ENCODE data around the gene FMNL2.
"Not testable (repeated sequence)": the region's sequence is repeated elsewhere in the genome, so short reads cannot be mapped to it uniquely, and the experiment has no call there.

Gene FMNL2

DNA sequence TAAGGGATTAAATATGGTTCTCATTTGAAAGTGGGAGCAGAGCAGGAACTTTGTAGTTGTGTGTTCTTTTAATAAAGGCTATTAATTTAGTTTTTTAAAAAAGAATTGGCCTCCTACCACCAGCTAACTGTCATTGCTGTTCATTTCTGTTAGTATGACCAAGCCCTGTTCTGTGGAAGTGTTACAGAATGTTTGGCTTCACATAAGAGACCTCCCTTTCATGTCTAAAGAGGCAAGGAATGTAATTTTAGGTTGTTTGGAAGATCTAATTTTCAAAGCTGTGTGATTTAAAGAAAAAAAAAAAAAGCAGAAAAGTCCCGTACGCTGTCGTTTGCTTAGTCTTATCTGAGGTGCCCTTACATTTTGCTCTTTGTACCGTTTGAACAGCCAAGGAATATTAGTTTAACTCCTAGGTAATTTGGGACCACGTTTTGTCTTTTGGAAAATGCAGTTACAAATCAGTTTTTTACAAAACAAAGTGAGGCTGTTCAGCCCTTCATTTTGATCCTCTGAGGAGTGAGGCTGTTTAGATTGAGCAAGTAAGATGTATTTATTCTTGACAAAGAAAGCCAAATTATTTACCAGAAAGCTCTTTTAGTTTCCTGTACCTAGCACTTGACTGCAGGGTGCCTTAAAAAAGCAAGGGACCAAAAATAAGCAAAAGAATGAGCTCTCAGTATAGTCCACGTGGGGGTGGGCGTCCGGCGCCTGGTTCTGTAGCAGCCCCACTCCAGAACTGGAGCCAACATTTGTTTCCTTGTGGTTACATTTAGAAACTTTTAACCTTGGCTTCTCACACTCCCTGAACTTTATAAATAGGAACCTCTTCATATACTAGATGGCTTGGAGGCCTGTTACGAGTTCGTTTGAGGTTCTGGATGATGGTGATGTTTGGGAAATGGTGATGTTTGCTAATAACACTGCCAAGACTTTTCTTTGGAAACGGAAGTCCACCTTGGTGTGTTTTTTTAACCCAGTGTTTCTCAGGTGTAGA lies 136.2 kb downstream of the FMNL2 start:
- ATAC-seq (no peak), DNase-seq (no peak)

DNA sequence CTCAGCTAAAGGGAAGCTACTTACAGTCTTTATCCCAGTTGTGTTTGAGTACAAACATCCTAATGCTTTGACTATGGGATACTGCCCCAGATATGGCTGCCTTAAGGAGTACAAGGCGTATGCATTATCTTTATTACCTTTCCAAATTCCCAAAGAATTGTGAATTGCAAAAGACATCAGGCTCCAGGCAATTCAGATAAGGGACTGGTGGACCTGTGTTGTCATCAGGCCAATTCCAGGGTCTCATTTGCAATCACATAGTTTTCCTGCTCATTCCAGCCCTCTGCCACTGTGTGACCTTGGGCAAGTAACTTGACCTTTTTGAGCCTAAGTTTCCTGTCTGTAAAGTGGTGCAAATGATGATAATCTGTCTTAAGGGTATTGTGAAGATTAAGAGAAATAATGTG lies 137.5 kb downstream of the FMNL2 start:
- ATAC-seq (no peak), DNase-seq (no peak)

DNA sequence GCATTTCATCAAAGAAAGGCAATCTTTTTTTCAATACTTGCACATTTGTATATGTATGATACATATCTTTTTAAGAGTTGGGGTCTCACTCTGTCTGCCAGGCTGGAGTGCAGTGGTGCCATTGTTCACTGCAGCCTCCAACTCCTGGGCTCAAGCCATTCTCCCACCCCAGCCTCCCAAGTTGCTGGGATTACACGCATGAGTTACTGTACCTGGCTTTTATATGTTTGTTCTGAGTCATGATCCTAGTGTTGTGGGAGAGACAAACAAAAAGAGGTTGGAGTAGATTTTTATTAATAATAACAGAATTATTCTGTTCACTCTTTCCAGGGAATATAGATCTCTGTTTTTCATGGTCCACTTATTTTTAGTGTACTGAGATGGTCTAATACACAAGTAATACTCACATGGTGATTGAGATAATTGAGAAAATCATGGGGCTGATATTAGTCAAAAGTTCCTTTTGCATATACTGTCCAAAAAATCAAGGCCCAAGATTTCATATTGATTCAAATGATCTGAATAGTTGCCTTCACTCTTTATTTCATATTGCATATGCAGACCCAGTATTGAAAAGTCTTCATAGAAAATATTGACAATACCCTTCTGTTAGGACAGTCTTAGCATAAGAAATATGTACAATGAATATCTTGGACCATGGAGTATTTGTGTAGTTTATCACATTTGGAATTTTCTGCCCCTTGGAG lies 138.3 kb downstream of the FMNL2 start:
- no peak for DNase-seq

DNA sequence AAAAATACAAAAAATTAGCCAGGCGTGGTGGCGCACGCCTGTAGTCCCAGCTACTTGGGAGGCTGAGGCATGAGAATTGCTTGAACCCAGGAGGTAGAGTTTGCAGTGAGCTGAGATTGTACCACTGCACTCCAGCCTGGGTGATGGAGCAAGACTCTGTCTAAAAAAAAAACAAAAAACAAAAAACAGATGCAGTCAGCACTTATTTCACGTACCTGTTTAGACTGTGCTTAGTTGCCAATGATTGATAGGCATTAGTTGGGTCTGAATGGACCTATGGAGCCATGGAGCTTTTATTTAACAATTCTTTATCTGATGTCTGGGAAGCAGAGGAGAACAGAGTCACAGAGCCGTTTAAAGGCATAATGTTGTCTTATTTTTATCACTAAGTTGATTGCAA lies 139.5 kb downstream of the FMNL2 start:
- DNase-seq, ATAC-seq: not testable (repeated sequence)

More for the DNA sequence above, 138.3 kb downstream of the FMNL2 start:
- ATAC-seq = no peak

DNA sequence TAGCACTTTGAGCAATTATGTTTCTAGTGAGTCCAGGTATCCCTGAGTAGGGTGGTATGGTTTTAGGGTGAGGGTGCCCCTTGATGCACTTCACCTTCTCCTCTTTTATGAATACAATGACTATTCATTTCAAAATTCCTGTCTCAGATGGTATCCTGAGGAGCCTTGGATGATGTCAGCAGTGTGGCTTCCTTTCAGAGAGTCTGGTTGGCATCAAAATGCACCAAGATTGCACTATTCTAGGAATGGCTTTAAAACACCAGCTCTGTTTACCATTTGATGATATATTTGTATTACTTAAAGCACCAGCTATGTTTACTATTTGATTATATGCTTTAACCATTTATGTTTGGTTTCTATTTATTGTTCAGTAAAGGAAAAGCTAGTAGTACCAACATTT lies 141.0 kb downstream of the FMNL2 start:
- ATAC-seq (no peak), DNase-seq (no peak)

DNA sequence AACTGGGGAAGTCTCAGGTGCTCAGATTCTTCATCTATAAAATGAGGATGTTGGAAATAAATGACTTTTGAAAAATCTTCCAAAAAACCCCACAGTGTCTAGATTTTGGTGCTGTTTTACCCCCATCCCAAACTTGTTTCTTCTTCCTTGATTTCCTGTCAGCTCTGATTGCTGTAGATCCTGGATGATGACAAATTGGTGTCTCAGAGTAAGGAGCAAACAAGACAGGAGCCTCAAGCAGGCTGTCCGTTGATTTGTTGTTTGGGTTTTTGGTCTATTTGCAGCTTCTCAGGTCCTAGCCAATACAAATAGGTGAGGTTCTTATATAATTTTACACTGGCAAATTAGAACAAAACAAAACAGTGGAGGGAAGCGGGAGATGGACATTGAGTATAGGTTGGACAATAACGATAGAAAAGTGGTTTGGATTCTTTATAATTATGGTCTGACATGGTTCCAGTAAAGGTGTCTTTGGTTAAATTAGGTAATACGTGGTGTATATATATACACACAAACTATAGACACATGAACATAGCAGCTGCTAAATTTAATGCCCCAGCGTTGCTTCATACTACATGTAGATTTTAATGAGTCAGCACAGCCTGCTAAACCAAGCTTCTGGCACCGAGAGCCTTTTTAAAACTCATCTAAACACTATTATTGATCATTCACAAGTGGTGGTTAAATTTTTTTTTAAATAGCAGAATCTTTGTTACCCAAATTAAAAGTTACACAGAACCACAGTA lies 142.5 kb downstream of the FMNL2 start:
- ATAC-seq (no peak), DNase-seq (no peak)

DNA sequence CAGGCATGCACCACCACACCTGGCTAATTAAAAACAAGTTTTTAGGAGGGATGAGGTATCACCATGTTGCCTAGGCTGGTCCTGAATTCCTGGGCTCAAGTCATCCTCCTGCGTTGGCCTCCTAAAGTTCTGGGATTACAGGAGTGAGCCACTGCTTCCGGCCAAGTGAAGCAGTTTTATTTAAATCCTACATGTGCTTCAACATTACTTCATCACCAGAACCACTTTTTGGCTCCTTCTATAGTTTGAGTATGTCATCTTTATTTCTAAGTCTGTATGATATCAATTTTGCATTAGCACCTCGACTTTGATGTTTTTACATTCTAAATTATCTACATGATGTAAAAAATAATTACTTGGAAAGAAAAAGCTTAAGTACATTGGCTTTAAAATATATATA lies 144.3 kb downstream of the FMNL2 start:
- no peak for ATAC-seq

DNA sequence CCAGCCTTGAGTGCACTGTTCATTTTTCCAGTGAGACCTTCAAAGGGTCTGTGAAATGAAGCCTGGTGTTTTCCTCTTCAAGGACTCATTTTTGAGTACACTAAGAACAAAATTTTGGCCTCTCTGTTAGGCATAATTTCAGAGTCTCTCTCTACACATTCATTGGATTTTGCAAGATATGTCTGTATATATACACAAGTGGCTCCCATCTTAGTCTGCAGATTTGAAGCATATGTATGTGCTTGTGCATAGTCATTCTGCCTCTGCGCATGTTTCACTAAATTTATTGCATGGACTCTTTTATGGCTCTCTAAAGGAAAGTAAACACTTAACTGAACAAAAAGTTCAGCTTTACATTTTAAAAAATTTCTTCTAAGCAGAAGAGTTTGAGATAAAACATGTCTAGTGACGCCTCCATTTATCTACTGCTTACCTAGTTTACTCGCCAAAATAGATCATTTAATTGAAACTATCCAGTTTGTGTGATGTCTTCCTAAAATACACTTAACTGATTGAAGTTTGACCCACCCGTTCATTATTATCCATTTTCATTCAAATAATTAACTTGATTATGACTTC lies 145.9 kb downstream of the FMNL2 start:
- no peak for ATAC-seq
- DNase-seq = no peak

More for the DNA sequence above, 144.3 kb downstream of the FMNL2 start:
- DNase-seq = no peak

DNA sequence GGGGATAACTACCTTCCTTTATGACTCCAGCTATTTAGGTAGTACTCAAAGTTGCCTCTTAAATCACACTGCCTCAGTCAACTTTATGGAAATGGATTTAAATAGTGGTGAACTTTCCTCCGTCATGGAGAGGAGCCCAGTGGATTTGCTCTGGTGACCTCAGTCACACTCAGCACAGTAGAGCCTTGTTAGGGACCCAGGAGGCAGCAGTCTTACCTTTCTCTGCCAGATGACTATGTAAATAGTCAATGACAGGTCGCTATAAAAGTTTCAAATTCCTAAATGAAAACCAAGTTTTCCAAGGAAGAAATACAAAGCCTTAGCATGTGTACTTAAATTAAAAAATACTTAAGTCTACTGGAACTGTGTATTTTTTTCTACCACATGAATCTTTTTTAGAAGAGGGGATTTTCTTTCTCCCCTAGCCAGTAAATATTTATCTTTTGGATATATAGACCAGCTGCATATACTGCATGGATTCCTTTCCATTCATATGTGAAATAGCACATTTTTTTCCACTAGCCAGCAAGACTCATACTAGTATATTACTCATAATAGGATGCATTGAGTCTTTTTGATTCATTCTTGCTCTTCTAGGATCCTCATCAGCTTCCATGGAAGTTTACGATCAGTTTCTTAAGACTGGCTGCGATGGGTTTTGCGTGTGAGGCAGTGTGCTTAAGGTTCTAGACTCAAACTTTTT lies 147.1 kb downstream of the FMNL2 start:
- DNase-seq (no peak), ATAC-seq (no peak)

DNA sequence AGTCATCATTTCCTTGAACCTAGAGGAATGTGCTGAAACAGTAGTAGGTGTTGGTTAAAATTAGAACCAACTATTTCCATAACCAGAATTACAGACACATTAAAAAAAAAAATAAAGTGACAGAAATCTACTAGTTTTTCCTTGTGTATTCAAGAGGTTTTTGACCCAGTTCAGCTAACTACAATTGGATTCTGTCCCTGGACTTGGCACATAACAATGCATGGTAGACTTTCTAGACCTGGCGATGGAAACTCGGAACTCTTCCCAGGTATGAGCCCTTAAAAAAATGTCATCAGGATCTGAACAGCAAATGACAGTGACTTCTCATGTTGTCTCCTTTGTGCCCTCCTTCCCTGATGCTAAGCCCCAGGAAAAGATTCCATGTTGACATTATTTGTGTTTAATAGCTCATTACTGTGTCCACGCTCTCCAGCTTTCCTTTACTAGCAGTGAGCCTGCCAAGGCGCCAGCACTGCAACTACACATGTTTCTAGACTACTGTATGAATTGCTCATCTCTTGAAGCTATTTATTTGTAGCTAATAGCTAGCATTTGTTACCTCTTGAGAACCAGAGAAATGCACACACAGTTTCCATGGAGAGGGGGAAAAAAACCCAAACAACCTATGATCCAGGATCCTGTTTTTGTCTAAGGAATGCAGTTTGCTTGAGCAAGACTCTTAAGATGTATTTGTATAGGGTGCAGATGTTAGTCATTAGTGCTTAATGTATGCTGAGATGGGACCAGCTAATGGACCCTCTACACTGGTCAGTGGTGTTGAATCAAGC lies 148.5 kb downstream of the FMNL2 start:
- DNase-seq = no peak
- ATAC-seq = no peak

DNA sequence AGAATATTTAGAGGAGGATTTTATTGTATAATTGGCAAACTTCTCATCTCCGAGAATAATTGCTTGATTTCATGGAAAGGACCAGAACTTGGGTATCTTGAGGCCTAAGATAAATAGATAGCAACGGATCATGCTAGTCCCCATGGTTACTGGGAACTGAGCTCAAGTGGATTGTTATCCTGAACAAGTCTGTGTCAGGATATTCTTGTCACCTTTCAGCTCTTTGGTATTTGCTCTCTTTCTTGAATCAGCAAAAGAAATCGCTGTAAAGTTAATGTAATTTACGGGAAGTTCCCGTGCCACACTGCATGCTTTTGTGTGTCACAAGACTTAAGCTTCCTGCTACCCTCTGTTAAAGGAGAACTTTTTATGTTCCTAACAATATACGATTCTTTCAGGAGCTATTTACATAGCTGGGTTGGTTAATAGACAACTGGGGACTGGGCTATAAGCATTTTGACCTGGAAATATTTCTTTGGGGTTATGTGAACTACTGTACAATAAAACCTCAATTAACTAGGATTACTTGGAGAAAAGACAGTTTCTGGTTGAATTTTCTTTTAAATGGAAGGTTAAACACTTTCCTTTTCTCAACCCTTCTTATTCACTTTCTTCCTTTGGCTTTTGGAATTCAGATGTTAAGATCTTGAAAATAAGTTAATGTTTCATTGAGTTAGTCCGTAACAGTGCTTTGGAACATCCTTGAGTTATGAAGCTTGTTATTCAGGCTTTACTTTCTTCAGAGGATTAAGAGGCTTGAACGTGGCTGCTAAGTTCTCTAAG lies 151.2 kb downstream of the FMNL2 start:
- no peak for DNase-seq
- no peak for ATAC-seq

DNA sequence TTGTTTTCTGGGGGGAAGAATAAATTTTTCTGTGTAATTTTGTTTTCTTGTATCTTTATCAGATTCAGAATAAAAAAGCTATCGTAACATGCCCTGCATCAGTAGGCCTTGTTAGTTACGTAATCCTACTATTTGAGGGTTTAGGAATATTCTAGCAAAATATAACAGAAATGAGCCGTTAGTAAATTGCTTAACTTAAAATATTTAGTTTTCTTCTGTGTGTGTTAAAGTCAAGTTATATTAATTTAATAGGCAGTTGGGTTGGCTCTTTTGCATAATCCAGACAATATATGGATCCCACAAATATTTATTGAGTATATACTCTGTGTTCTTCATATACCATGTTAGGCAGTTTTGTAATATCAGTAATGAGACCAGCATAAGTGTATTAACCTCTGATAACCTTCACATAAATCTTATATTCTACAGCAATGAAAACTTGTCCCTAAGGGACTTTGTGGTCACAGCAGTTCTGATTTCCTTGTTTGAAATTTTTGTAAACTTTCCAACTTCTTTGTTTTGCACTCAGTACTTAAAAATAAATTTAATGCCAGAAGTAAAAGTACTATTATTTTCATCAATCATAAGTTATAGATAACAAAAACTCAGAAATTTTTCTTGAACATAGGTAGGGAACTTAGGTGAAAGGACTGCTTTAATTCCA lies 151.9 kb downstream of the FMNL2 start:
- ATAC-seq (no peak), DNase-seq (no peak)

DNA sequence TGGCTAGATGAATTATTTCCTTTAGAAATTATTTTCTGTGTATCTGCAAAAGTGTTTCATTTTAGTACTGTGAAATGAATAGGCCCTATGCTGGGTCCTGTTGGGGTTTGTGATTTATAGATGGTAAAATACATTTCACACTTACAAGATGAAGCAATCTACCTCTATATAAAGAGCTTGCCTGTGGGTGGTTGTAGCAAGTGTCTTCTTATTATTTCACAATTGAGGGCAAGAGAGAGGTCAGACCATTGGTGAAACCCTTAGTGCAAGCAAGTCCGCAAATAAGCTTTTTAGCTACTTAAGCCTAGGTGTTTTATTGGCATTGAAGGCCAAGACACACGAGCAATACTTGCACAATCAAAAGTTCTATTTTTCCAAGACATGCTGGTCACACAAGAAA lies 153.1 kb downstream of the FMNL2 start:
- no peak for DNase-seq
- ATAC-seq = no peak

DNA sequence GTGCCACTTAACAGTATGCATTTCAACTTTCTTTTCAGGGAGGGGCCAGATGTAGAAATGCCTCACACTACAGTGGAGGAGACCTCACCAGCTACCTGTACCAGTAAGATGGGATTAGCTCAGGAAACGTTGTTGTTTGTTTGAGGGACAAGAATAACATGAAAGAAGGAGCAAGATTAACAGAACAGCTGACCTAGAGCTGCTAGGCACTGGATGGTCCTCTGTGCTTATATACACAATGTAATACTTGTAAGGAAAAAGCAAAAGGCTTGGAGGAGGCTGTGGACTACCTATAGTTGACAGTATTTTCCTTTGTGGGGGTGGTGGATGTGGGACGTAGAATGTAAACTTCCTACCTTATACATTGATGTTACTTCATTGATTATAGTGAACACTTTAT lies 154.4 kb downstream of the FMNL2 start:
- ATAC-seq (no peak), DNase-seq (no peak)

DNA sequence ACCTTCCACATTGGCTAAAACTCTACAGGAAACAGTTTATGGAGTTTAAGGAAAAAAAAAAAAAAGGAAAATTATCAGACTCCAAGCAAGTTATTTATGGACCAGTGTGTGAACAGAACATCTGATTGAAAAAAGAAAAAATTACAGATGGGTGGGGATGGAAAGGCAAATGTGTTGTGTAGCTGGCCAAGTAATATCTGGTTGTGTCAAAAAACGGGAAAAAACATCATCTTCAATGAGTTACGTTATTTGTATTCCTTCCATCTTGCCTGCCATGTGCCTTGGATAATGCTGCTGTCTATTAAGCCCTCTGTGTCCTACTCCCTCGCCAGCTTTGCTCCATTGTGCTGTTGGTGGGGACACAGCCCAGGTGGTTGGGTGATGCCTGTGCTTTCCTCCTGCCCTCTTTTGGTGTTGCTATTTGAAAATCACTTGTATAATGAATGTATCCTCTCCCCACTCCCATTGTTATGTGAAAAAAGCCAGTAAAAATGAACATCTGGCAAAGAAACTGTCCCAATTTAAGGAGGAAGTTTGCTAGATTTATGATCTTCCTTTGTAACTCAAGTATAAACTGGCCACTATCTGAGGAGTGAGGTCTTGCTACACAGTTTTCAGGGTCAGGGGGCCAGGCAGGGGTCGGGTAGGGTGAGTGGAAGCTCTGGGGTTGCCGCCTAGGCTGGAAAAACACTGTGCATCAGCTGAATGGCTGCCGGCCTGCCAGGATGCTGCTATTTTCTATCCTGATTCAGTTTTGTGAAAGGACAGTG lies 155.9 kb downstream of the FMNL2 start:
- ATAC-seq (no peak), DNase-seq (no peak)

DNA sequence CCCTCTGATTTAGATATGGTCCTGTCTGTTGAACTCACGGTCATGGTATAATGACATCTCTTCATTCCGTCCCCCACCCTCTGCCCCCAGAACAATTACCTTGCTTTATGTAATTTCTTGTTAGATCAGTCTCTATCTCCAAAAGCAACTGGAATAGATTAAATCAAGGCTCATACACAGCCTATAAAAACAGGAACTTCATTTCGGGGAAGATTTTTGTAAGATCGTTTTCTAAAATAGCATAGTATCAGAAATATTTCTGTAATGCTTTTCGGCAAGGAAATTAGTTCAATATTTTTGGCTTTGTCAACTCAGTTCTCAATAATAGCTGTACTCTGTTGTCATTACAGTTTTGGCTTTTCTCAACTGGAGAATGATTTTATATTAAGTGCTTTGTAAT lies 157.2 kb downstream of the FMNL2 start:
- ATAC-seq (no peak), DNase-seq (no peak)

DNA sequence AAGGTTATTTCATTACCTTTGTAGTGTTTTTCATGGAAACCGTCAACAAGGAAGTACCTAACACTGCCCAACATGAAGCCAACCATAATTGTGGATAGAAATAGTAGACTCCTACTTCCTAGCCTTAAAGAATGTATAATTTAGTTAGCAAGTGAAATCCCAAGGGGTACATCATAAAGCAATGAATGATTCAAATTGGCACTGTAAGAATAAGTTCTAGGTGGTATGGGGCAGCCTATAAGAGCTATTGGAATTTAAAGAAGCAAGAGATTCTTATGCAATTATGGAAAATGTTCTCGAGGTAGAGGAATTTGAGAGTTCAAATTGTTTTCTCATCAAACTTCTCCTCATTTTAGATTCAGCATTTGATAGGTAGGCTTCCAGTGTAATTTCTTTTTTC lies 157.9 kb downstream of the FMNL2 start:
- ATAC-seq = no peak
- no peak for DNase-seq

DNA sequence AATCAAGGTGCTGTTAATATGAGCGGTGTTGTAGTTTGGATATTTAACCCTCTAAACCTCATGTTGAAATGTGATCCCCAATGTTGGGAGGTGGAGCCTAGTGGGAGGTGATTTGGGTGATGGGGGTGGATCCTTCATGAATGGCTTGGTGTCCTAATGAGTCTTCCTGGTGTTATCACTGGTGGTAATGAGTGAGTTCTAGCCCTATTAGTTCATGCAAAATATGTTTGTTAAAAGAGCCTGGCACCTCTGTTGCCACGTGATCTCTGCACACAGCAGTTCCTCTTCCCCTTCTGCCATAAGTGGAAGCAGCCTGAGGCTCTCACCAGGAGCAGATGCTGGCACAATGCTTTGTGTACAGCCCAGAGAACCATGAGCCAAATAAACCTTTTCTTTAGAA lies 158.4 kb downstream of the FMNL2 start:
- no peak for ATAC-seq

More for the DNA sequence above, 158.4 kb downstream of the FMNL2 start:
- no peak for DNase-seq
